GM12878 (cell line): ENCODE results near the gene POLRMT. TPM values are rescaled to one million over a fixed set of nuclear protein-coding genes. Genes with fewer than 3 reads are reported as not detected.

Experiments
- ATAC-seq: fragments of 200-7000 bp; cut with Tn5 transposase; 3 replicates; pipeline ENCODE4 v1.9.1; 2020; ENCODE audit warnings: mild to moderate bottlenecking, moderate library complexity
- BruUV-seq: library from RNA; stranded (reverse); fragments of 400-500 nt; replicated peaks from 2 replicates; lab custom pipeline; 2021; lab: Mats Ljungman, UMichigan
- CTCF ChIA-PET: fragments of 300-600 bp; sonication (Branson Sonifier 250); formaldehyde crosslinking; extraction: SDS; loops from one replicate; lab custom pipeline; 2021; ENCODE audit warnings: inconsistent platforms; lab: Yijun Ruan, JAX
- POLR2A ChIA-PET: fragments of 350-600 bp; formaldehyde crosslinking; extraction: SDS; loops from one replicate; lab custom pipeline; 2021; ENCODE audit warnings: inconsistent platforms; lab: Charles Lee
- RAD21 ChIA-PET: fragments of 300-600 bp; sonication (Branson Sonifier 250); formaldehyde crosslinking; loops from one replicate; lab custom pipeline; 2023; ENCODE audit warnings: antibody characterized with exemption; ENCODE audit not compliant: unreplicated experiment; lab: Charles Lee
- SMC1A ChIA-PET: fragments of 300-600 bp; sonication (Branson Sonifier 250); formaldehyde crosslinking; loops from one replicate; lab custom pipeline; 2023; ENCODE audit not compliant: unreplicated experiment, uncharacterized antibody; lab: Charles Lee
- DNase-seq: peaks from one replicate; pipeline ENCODE4 v3.0.0-alpha.2; 2011; ENCODE audit warnings: low read depth, low spot score
- FAIRE-seq: peaks from 3 replicates; lab custom pipeline; 2011; peaks lifted over from hg19 to GRCh38; lab: Jason Lieb, UNC
- H2AFZ ChIP-seq: 2 replicates; pipeline ENCODE4 v1.6.0; 2011; ENCODE audit warnings: low read depth, low read length, control low read depth; ENCODE audit not compliant: control insufficient read depth
- H3K27ac ChIP-seq: 2 replicates; pipeline ENCODE4 v1.5.1; 2011; ENCODE audit warnings: control low read depth; ENCODE audit not compliant: control insufficient read depth, insufficient read depth
- H3K27me3 ChIP-seq, 2 experiments: replicated peaks in 1 of 2; 2 replicates each; pipeline versions ENCODE4 v1.6.0 to v1.6.1; 2011; ENCODE audit warnings: low read length in 1 of 2; ENCODE audit not compliant: control insufficient read depth in 2 of 2, insufficient read depth in 2 of 2
- H3K36me3 ChIP-seq, 2 experiments: 2 replicates each; pipeline ENCODE4 v1.5.1; 2011; ENCODE audit warnings: low read length in 1 of 2; ENCODE audit not compliant: control insufficient read depth in 2 of 2, insufficient read depth in 2 of 2
- H3K4me1 ChIP-seq: 2 replicates; pipeline ENCODE4 v1.6.1; 2011; ENCODE audit warnings: mild to moderate bottlenecking, low read length, moderate library complexity, mixed read lengths; ENCODE audit not compliant: control insufficient read depth, insufficient read depth
- H3K4me2 ChIP-seq: 2 replicates; pipeline ENCODE4 v1.6.0; 2011; ENCODE audit warnings: control low read depth; ENCODE audit not compliant: control insufficient read depth, insufficient read depth
- H3K4me3 ChIP-seq: fragments of 200-600 bp; sonication (generic); 2 replicates; pipeline ENCODE4 v1.5.1; 2016
- H3K79me2 ChIP-seq: 2 replicates; pipeline ENCODE4 v1.6.0; 2011; ENCODE audit warnings: low read length; ENCODE audit not compliant: control insufficient read depth, insufficient read depth
- H3K9ac ChIP-seq: 2 replicates; pipeline ENCODE4 v1.8.0; 2011; ENCODE audit warnings: low read length, control low read depth, mixed read lengths; ENCODE audit not compliant: control insufficient read depth, insufficient read depth
- H3K9me3 ChIP-seq: replicated peaks from 3 replicates; pipeline ENCODE4 v1.5.1; 2011; ENCODE audit warnings: mild to moderate bottlenecking, low read length; ENCODE audit not compliant: control insufficient read depth, insufficient read depth
- H4K20me1 ChIP-seq: 2 replicates; pipeline ENCODE4 v1.6.0; 2011; ENCODE audit not compliant: control insufficient read depth, insufficient read depth
- HDAC6 ChIP-seq: fragments of 200-600 bp; sonication (generic); IDR thresholded peaks from one replicate; pipeline ENCODE4 v1.8.0; 2017; ENCODE audit warnings: antibody characterized with exemption; ENCODE audit not compliant: unreplicated experiment
- MTA3 ChIP-seq: IDR thresholded peaks from 2 replicates; pipeline ENCODE4 v1.6.1; 2012; ENCODE audit warnings: low read length, inconsistent platforms, borderline replicate concordance
- NR2F1 ChIP-seq: fragments of 450-650 bp; conservative IDR thresholded peaks from 2 replicates; pipeline ENCODE4 v1.6.1; 2017; ENCODE audit warnings: mild to moderate bottlenecking
- WGBS: methylation state at CpG from one replicate; pipeline ENCODE4 v1.1.6; 2016; ENCODE audit warnings: low lambda C conversion rate; ENCODE audit not compliant: insufficient replicate concordance, insufficient coverage; ENCODE audit errors: missing lambda C conversion rate; 5-methylcytosine and 5-hydroxymethylcytosine counted together
- in situ Hi-C: fragments of 300-500 bp; cut with MboI; formaldehyde crosslinking; loops from 9 replicates; pipeline ENCODE4 v1.14.3; 2018; ENCODE audit warnings: mixed read lengths
- intact Hi-C: fragments of 100-400 bp; cut with micrococcal nuclease; formaldehyde crosslinking; loops from one replicate; pipeline ENCODE4 v1.14.2; 2022; ENCODE audit not compliant: unreplicated experiment
- polyA plus RNA-seq, 11 experiments: library from polyadenylated mRNA; depleted of rRNA in 4 of 11; unstranded in 6 of 11; stranded (reverse) in 5 of 11; fragments of >200 nt; fragmentation: Nextera tagmentation in 4 of 11; fragmentation: Illumina TruSeq in 1 of 11; extraction: Ambion mirVana in 4 of 11; extraction: Trizol in 1 of 11; gene quantifications; 1 replicate in 1 of 11; 2 replicates in 10 of 11; pipeline versions ENCODE4 v1.2.1 to v1.2.3, GENCODE V29; 2011 to 2016; ENCODE audit warnings: inconsistent platforms in 2 of 11, missing spikeins in 2 of 11, low read depth in 1 of 11
- total RNA-seq, 4 experiments: library from RNA; depleted of rRNA in 3 of 4; stranded (reverse); fragments of >200 nt in 3 of 4; fragmentation: Illumina TruSeq in 1 of 4; extraction: Trizol in 1 of 4; gene quantifications; 2 replicates each; pipeline versions ENCODE4 v1.2.1 to v1.2.3, GENCODE V29; 2013 to 2021
- TF ChIP-seq, protein P1 (sequence below): fragments of 450-650 bp; formaldehyde crosslinking; IDR thresholded peaks from 2 replicates; pipeline ENCODE4 v1.4.0; 2022; ENCODE audit warnings: mild to moderate bottlenecking, moderate library complexity
- TF ChIP-seq, protein P2 (sequence below): IDR thresholded peaks from 2 replicates; pipeline ENCODE4 v1.6.1; 2012; ENCODE audit warnings: low read depth, low read length, improper control_type of control experiment
- TF ChIP-seq, protein P3 (sequence below): IDR thresholded peaks from 2 replicates; pipeline ENCODE4 v1.6.1; 2012; ENCODE audit warnings: improper control_type of control experiment, low read depth, low read length; ENCODE audit not compliant: insufficient replicate concordance

The POLRMT gene
- total and polyA plus RNA-seq, 10 of the 15 experiments (the other 5 are each of a cell fraction or from before 2014, with no cell fraction given): 9.9 to 57.6 (median 34.6) TPM

DNA sequence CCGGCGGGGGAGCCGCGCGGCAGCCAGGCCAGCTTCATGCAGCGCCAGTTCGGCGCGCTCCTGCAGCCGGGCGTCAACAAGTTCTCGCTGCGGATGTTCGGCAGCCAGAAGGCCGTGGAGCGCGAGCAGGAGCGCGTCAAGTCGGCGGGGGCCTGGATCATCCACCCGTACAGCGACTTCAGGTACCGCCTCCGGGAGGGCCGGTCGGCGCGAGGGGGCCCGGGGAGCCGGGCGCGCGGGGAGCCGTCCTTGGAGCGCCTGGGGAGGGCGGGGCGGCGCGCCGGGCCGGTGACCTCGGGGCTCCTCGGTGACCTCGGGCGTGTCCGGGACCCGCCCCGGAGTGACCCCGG is 43.0 kb downstream of the POLRMT start:
- ChIA-PET CTCF (no interaction called here), SMC1A (no interaction called here), POLR2A (no interaction called here), RAD21 (no interaction called here)
- Histone ChIP-seq H3K4me1 (no peaks in the 10 kb centered on the region), H4K20me1 (no peaks in the 10 kb centered on the region), H3K4me2 (no peak overlapping the region), H3K27me3 (peaks cover 4 to 9% of the 10 kb centered on the region in 2 experiments), H3K4me3 (no peak overlapping the region), H3K36me3 (no peaks in the 10 kb centered on the region), H3K79me2 (no peaks in the 10 kb centered on the region), H2AFZ (no peak overlapping the region), H3K27ac (no peak overlapping the region), H3K9ac (no peak overlapping the region), H3K9me3 (no peaks in the 10 kb centered on the region)
- in situ Hi-C loops (no loop called here), intact Hi-C loops (no loop called here)
- BruUV-seq: no TSS peak
- ATAC-seq: no peak
- TF ChIP-seq HDAC6 (peak; percentile 50), MTA3 (no peak), NR2F1 (0 out of 2 replicates have a peak, but pooled peaks have one; percentile 18)
- TF ChIP-seq, protein P1, sequence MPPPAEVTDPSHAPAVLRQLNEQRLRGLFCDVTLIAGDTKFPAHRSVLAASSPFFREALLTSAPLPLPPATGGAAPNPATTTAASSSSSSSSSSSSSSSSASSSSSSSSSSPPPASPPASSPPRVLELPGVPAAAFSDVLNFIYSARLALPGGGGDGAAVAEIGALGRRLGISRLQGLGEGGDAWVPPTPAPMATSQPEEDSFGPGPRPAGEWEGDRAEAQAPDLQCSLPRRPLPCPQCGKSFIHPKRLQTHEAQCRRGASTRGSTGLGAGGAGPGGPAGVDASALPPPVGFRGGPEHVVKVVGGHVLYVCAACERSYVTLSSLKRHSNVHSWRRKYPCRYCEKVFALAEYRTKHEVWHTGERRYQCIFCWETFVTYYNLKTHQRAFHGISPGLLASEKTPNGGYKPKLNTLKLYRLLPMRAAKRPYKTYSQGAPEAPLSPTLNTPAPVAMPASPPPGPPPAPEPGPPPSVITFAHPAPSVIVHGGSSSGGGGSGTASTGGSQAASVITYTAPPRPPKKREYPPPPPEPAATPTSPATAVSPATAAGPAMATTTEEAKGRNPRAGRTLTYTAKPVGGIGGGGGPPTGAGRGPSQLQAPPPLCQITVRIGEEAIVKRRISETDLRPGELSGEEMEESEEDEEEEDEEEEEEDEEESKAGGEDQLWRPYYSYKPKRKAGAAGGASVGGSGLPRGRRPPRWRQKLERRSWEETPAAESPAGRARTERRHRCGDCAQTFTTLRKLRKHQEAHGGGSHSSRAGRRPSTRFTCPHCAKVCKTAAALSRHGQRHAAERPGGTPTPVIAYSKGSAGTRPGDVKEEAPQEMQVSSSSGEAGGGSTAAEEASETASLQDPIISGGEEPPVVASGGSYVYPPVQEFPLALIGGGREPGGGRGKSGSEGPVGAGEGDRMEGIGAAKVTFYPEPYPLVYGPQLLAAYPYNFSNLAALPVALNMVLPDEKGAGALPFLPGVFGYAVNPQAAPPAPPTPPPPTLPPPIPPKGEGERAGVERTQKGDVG (CRISPR knock-in tag): no peak
- TF ChIP-seq, protein P2, sequence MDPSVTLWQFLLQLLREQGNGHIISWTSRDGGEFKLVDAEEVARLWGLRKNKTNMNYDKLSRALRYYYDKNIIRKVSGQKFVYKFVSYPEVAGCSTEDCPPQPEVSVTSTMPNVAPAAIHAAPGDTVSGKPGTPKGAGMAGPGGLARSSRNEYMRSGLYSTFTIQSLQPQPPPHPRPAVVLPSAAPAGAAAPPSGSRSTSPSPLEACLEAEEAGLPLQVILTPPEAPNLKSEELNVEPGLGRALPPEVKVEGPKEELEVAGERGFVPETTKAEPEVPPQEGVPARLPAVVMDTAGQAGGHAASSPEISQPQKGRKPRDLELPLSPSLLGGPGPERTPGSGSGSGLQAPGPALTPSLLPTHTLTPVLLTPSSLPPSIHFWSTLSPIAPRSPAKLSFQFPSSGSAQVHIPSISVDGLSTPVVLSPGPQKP: no peak
- TF ChIP-seq, protein P3, sequence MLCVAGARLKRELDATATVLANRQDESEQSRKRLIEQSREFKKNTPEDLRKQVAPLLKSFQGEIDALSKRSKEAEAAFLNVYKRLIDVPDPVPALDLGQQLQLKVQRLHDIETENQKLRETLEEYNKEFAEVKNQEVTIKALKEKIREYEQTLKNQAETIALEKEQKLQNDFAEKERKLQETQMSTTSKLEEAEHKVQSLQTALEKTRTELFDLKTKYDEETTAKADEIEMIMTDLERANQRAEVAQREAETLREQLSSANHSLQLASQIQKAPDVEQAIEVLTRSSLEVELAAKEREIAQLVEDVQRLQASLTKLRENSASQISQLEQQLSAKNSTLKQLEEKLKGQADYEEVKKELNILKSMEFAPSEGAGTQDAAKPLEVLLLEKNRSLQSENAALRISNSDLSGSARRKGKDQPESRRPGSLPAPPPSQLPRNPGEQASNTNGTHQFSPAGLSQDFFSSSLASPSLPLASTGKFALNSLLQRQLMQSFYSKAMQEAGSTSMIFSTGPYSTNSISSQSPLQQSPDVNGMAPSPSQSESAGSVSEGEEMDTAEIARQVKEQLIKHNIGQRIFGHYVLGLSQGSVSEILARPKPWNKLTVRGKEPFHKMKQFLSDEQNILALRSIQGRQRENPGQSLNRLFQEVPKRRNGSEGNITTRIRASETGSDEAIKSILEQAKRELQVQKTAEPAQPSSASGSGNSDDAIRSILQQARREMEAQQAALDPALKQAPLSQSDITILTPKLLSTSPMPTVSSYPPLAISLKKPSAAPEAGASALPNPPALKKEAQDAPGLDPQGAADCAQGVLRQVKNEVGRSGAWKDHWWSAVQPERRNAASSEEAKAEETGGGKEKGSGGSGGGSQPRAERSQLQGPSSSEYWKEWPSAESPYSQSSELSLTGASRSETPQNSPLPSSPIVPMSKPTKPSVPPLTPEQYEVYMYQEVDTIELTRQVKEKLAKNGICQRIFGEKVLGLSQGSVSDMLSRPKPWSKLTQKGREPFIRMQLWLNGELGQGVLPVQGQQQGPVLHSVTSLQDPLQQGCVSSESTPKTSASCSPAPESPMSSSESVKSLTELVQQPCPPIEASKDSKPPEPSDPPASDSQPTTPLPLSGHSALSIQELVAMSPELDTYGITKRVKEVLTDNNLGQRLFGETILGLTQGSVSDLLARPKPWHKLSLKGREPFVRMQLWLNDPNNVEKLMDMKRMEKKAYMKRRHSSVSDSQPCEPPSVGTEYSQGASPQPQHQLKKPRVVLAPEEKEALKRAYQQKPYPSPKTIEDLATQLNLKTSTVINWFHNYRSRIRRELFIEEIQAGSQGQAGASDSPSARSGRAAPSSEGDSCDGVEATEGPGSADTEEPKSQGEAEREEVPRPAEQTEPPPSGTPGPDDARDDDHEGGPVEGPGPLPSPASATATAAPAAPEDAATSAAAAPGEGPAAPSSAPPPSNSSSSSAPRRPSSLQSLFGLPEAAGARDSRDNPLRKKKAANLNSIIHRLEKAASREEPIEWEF: no peak
- 3% methylated on average over 37 of the region's 50 CpGs for WGBS
- FAIRE-seq: no peak
- no peak for DNase-seq
